B cell (primary cell): ENCODE results near the gene TSKS. TPM values are rescaled to one million over a fixed set of nuclear protein-coding genes. Genes with fewer than 3 reads are reported as not detected.

Source experiments
- ATAC-seq: fragments of 200-7000 bp; cut with Tn5 transposase; one replicate; pipeline ENCODE4 v1.10.0; 2021; ENCODE audit warnings: low read depth, mild to moderate bottlenecking, moderate number of reproducible peaks, moderate library complexity
- CTCF ChIA-PET: fragments of 350-600 bp; sonication (Branson Sonifier 250); formaldehyde crosslinking; loops from one replicate; lab custom pipeline; 2021; ENCODE audit warnings: antibody characterized with exemption, inconsistent platforms; lab: Charles Lee
- POLR2A ChIA-PET: fragments of 350-600 bp; sonication (Branson Sonifier 250); formaldehyde crosslinking; loops from one replicate; lab custom pipeline; 2021; ENCODE audit warnings: antibody characterized with exemption; lab: Charles Lee
- DNase-seq: peaks from one replicate; pipeline ENCODE4 v3.0.0; 2013
- H2AFZ ChIP-seq: 2 replicates; pipeline ENCODE4 v1.6.1; 2012; ENCODE audit warnings: mild to moderate bottlenecking, low read depth, low read length; ENCODE audit not compliant: insufficient read depth, poor library complexity, severe bottlenecking
- H3K27ac ChIP-seq, 2 donors: 1 replicate in 1 of 2; 2 replicates in 1 of 2; pipeline ENCODE4 v1.5.1; 2012 to 2013; ENCODE audit warnings: low read length in 2 of 2, mild to moderate bottlenecking in 2 of 2, moderate library complexity in 1 of 2
- H3K27me3 ChIP-seq, 4 experiments: fragments of 200-600 bp in 1 of 4; sonication (generic) in 1 of 4; replicated peaks in 1 of 4; 1 replicate in 2 of 4; 2 replicates in 2 of 4; pipeline versions ENCODE4 v1.6.1 to v1.7.0; 2013 to 2016; ENCODE audit warnings: low read length in 3 of 4, mild to moderate bottlenecking in 2 of 4, mixed read lengths in 1 of 4, moderate library complexity in 1 of 4; ENCODE audit not compliant: insufficient read depth in 4 of 4, control insufficient read depth in 3 of 4; ENCODE audit errors: control extremely low read depth in 1 of 4
- H3K36me3 ChIP-seq, 2 experiments: replicated peaks in 1 of 2; 1 replicate in 1 of 2; 2 replicates in 1 of 2; pipeline versions ENCODE4 v1.6.1 to v1.7.1; 2013; ENCODE audit warnings: low read length in 1 of 2; ENCODE audit not compliant: insufficient read depth in 2 of 2, control insufficient read depth in 1 of 2; ENCODE audit errors: control extremely low read depth in 1 of 2, extremely low read depth in 1 of 2
- H3K4me1 ChIP-seq, 2 donors: fragments of 200-600 bp in 1 of 2; sonication (generic) in 1 of 2; 1 replicate in 1 of 2; 2 replicates in 1 of 2; pipeline versions ENCODE4 v1.5.1 to v1.6.1; 2013 to 2017; ENCODE audit warnings: low read length in 2 of 2; ENCODE audit not compliant: control insufficient read depth in 2 of 2, insufficient read depth in 2 of 2
- H3K4me2 ChIP-seq: replicated peaks from 2 replicates; pipeline ENCODE3; 2012; ENCODE audit warnings: mild to moderate bottlenecking, low read depth, low read length; ENCODE audit not compliant: poor library complexity, severe bottlenecking
- H3K4me3 ChIP-seq, 5 experiments: fragments of 200-600 bp in 1 of 5; sonication (generic) in 1 of 5; 1 replicate in 3 of 5; 2 replicates in 2 of 5; pipeline versions ENCODE4 v1.5.1 to v1.7.0; 2011 to 2016; ENCODE audit warnings: low read length in 4 of 5, mild to moderate bottlenecking in 4 of 5, low read depth in 2 of 5, control low read depth in 1 of 5, moderate library complexity in 1 of 5; ENCODE audit not compliant: insufficient read depth in 1 of 5; ENCODE audit errors: control extremely low read depth in 1 of 5, extremely low read depth in 1 of 5
- H3K79me2 ChIP-seq: fragments of 200-600 bp; sonication (generic); one replicate; pipeline ENCODE4 v1.6.0; 2016; ENCODE audit warnings: low read length; ENCODE audit not compliant: control insufficient read depth, insufficient read depth
- H3K9ac ChIP-seq: fragments of 200-600 bp; sonication (generic); 2 replicates; pipeline ENCODE4 v1.6.1; 2017; ENCODE audit warnings: mild to moderate bottlenecking, low read length, moderate library complexity
- H3K9me3 ChIP-seq, 3 donors: one replicate each; pipeline versions ENCODE4 v1.6.1 to v1.7.1; 2013; ENCODE audit warnings: low read length in 2 of 3; ENCODE audit not compliant: control insufficient read depth in 2 of 3, insufficient read depth in 1 of 3; ENCODE audit errors: control extremely low read depth in 1 of 3
- H4K20me1 ChIP-seq: 2 replicates; pipeline ENCODE4 v1.6.0; 2012; ENCODE audit warnings: mild to moderate bottlenecking, low read length; ENCODE audit not compliant: insufficient read depth, control insufficient read depth, poor library complexity, severe bottlenecking
- H3K27ac Mint-ChIP-seq: one replicate; pipeline ENCODE4 v1.8.0; 2021; ENCODE audit warnings: mixed read lengths
- H3K27me3 Mint-ChIP-seq: one replicate; pipeline ENCODE4 v1.8.0; 2021; ENCODE audit warnings: mixed read lengths
- H3K4me1 Mint-ChIP-seq: one replicate; pipeline ENCODE4 v1.8.0; 2021; ENCODE audit warnings: mixed read lengths
- H3K4me3 Mint-ChIP-seq: one replicate; pipeline ENCODE4 v1.8.0; 2021; ENCODE audit warnings: mixed read lengths
- H3K9me3 Mint-ChIP-seq: one replicate; pipeline ENCODE4 v1.8.0; 2022; ENCODE audit warnings: mixed read lengths; ENCODE audit not compliant: insufficient read depth
- CTCF ChIP-seq: fragments of 200-600 bp; IDR thresholded peaks from one replicate; pipeline ENCODE4 v1.8.0; 2022; ENCODE audit warnings: antibody characterized with exemption, mild to moderate bottlenecking
- EZH2 ChIP-seq: IDR thresholded peaks from 2 replicates; pipeline ENCODE4 v1.6.1; 2012; ENCODE audit warnings: borderline replicate concordance, low read depth, mild to moderate bottlenecking, moderate library complexity, low read length; ENCODE audit not compliant: insufficient read depth, poor library complexity, severe bottlenecking
- WGBS: methylation state at CpG from one replicate; pipeline ENCODE4 v1.1.5; 2013; ENCODE audit warnings: missing lambda C conversion rate; ENCODE audit not compliant: insufficient coverage; 5-methylcytosine and 5-hydroxymethylcytosine counted together
- intact Hi-C: fragments of 100-400 bp; cut with micrococcal nuclease; formaldehyde crosslinking; loops from one replicate; pipeline ENCODE4 v1.10.0; 2022
- polyA plus RNA-seq: library from polyadenylated mRNA; depleted of rRNA; stranded (reverse); fragments of >200 nt; gene quantifications from 2 replicates; pipeline ENCODE4 v1.2.3, GENCODE V29; 2012
- total RNA-seq, 2 donors: library from RNA; stranded (reverse); fragments of 120-200 nt in 1 of 2; gene quantifications; 1 replicate in 1 of 2; 2 replicates in 1 of 2; pipeline versions ENCODE4 v1.2.3 to v1.2.4, GENCODE V29; 2013 to 2022

TSKS gene
- total and polyA plus RNA-seq, 2 donors (not counting 1 experiment from before 2014, with no cell fraction given) = 0.15 to 0.18 TPM

GRCh38 chr19:49749055-49749716, 13.9 kb downstream of the TSKS start:
- Mint-ChIP-seq H3K4me1 (no peaks in the 10 kb centered on the region), H3K27ac (no peak overlapping the region), H3K27me3 (no peaks in the 10 kb centered on the region), H3K9me3 (peaks cover 2% of the 10 kb centered on the region), H3K4me3 (no peak overlapping the region)
- no peak for ATAC-seq
- no peak overlapping the region for H3K4me2 ChIP-seq
- intact Hi-C loops = no loop called here
- no peaks in the 10 kb centered on the region for H3K36me3 ChIP-seq
- 100% methylated on average over 2 of the region's 6 CpGs for WGBS
- H3K79me2 ChIP-seq = no peaks in the 10 kb centered on the region
- H2AFZ ChIP-seq = no peak overlapping the region
- H3K9ac ChIP-seq = no peak overlapping the region
- no peaks in the 10 kb centered on the region for H3K27me3 ChIP-seq
- no peak for TF ChIP-seq EZH2
- no peak for TF ChIP-seq CTCF
- H3K4me1 ChIP-seq = no peaks in the 10 kb centered on the region
- CTCF ChIA-PET = interaction anchor here (0.7 kb wide), 1 partner anchor 640 kb away, joined by 4 read pairs; no protein-coding TSS in a partner anchor
- no peak overlapping the region for H3K27ac ChIP-seq
- H4K20me1 ChIP-seq = no peaks in the 10 kb centered on the region
- DNase-seq = no peak
- POLR2A ChIA-PET = no interaction called here
- H3K4me3 ChIP-seq = no peak overlapping the region
- H3K9me3 ChIP-seq = peaks cover 0 to 19% (median 0%) of the 10 kb centered on the region in 3 donors

GRCh38 chr19:49746206-49746958, 16.7 kb downstream of the TSKS start:
- peaks cover 0 to 17% (median 0%) of the 10 kb centered on the region in 3 donors for H3K9me3 ChIP-seq
- H3K27ac Mint-ChIP-seq = peak overlapping the region; percentile 37
- no peaks in the 10 kb centered on the region for H3K4me1 ChIP-seq
- no peaks in the 10 kb centered on the region for H3K4me1 Mint-ChIP-seq
- intact Hi-C loops = no loop called here
- POLR2A ChIA-PET = no interaction called here
- no peak overlapping the region for H3K4me3 Mint-ChIP-seq
- TF ChIP-seq EZH2 = no peak
- no peak for TF ChIP-seq CTCF
- H3K9me3 Mint-ChIP-seq = no peaks in the 10 kb centered on the region
- no peaks in the 10 kb centered on the region for H3K27me3 ChIP-seq
- H3K4me3 ChIP-seq = no peak overlapping the region
- no peaks in the 10 kb centered on the region for H3K79me2 ChIP-seq
- peak overlapping the region; percentile 15 for H3K4me2 ChIP-seq
- no peak overlapping the region for H3K27ac ChIP-seq
- no peaks in the 10 kb centered on the region for H4K20me1 ChIP-seq
- no peak overlapping the region for H3K9ac ChIP-seq
- H3K36me3 ChIP-seq = no peaks in the 10 kb centered on the region
- DNase-seq (peak; percentile 59), ATAC-seq (peak; percentile 56)
- 48% methylated on average over 36 of the region's 52 CpGs for WGBS
- CTCF ChIA-PET = no interaction called here
- no peaks in the 10 kb centered on the region for H3K27me3 Mint-ChIP-seq
- H2AFZ ChIP-seq = peak overlapping the region; percentile 33
